Suprapubic skin (tissue), 3 donors: ENCODE results near the gene TP53BP2.
"Not testable (repeated sequence)": the region's sequence is repeated elsewhere in the genome, so short reads cannot be mapped to it uniquely, and the experiment has no call there.

Source experiments
- EP300 ChIP-seq: sonication (generic); formaldehyde crosslinking; IDR thresholded peaks from one replicate; pipeline ENCODE4 v1.6.1; 2017; ENCODE audit warnings: antibody characterized with exemption
- POLR2A ChIP-seq, 2 donors: fragments of 450-650 bp; IDR thresholded peaks; one replicate each; pipeline ENCODE4 v1.6.1; 2017; ENCODE audit warnings: antibody characterized with exemption in 2 of 2, mild to moderate bottlenecking in 2 of 2, moderate library complexity in 2 of 2
- TF ChIP-seq, protein P1 (sequence below), 2 donors: fragments of 200-600 bp in 1 of 2; fragments of 450-650 bp in 1 of 2; sonication (generic) in 1 of 2; IDR thresholded peaks; one replicate each; pipeline ENCODE4 v1.5.1; 2016 to 2019; ENCODE audit warnings: antibody characterized with exemption in 2 of 2, mild to moderate bottlenecking in 1 of 2, moderate library complexity in 1 of 2

DNA sequence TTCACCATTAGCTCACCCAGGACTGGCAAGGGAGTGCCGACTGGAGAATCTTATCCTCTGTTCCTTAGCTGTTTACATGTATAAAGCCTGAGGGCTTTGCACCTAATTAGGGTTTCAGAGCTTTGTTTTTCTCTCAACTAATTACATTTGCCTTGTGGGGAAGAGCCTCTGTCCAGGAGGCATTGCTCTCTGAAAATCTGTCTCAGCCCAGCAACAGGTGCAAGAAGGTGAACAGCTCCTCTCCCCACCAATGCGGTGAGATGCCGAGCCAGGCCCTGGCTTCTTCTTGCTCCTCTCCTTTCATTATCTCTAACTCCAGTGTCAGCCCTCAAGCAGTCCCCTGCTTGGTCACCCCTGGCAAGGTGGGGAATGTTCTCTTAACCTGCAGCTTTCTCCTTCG is 43.6 kb upstream of the TP53BP2 start:
- TF ChIP-seq POLR2A (IDR thresholded peaks at IDR 0.05); EP300: not testable (repeated sequence)
- TF ChIP-seq, protein P1, sequence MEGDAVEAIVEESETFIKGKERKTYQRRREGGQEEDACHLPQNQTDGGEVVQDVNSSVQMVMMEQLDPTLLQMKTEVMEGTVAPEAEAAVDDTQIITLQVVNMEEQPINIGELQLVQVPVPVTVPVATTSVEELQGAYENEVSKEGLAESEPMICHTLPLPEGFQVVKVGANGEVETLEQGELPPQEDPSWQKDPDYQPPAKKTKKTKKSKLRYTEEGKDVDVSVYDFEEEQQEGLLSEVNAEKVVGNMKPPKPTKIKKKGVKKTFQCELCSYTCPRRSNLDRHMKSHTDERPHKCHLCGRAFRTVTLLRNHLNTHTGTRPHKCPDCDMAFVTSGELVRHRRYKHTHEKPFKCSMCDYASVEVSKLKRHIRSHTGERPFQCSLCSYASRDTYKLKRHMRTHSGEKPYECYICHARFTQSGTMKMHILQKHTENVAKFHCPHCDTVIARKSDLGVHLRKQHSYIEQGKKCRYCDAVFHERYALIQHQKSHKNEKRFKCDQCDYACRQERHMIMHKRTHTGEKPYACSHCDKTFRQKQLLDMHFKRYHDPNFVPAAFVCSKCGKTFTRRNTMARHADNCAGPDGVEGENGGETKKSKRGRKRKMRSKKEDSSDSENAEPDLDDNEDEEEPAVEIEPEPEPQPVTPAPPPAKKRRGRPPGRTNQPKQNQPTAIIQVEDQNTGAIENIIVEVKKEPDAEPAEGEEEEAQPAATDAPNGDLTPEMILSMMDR (IDR thresholded peaks at IDR 0.05), result not testable (repeated sequence)
